ENCODE measurements around the gene NFAT5.

Gene NFAT5

GRCh38 chr16:69610356-69610755 is 44.6 kb downstream of the NFAT5 start:
- no peak for DNase-seq
- no peak overlapping the region for H3K27ac ChIP-seq
- no peaks in the 10 kb centered on the region for H3K27me3 ChIP-seq (replicated peaks)
- H3K36me3 ChIP-seq (replicated peaks): no peaks in the 10 kb centered on the region
- in situ Hi-C loops (cut with HindIII; ENCODE audit: low pct_ligation_motif_present, low sequenced_read_pairs): no loop called here
- TF ChIP-seq CTCF (IDR thresholded peaks at IDR 0.05; ENCODE audit: low read depth, low read length, missing control alignments): no peak
- H3K4me3 ChIP-seq (ENCODE audit: low read depth, low read length): no peak overlapping the region

- H3K27ac ChIP-seq: no peak overlapping the region
- no peaks in the 10 kb centered on the region for H3K27me3 ChIP-seq (replicated peaks)
- no peak for DNase-seq
- in situ Hi-C loops (cut with HindIII; ENCODE audit: low pct_ligation_motif_present, low sequenced_read_pairs): no loop called here
- no peak for TF ChIP-seq CTCF (IDR thresholded peaks at IDR 0.05; ENCODE audit: low read depth, low read length, missing control alignments)
- H3K36me3 ChIP-seq (replicated peaks): no peaks in the 10 kb centered on the region
- H3K4me3 ChIP-seq (ENCODE audit: low read depth, low read length): no peak overlapping the region
Measured at GRCh38 chr16:69611103-69611640, 45.4 kb downstream of the NFAT5 start.

- Histone ChIP-seq H3K27ac (no peak overlapping the region), H3K36me3 (replicated peaks) (no peaks in the 10 kb centered on the region), H3K4me3 (ENCODE audit: low read depth, low read length) (no peak overlapping the region), H3K27me3 (replicated peaks) (no peaks in the 10 kb centered on the region)
- TF ChIP-seq CTCF (IDR thresholded peaks at IDR 0.05; ENCODE audit: low read depth, low read length, missing control alignments): no peak
- DNase-seq: no peak
- in situ Hi-C loops (cut with HindIII; ENCODE audit: low pct_ligation_motif_present, low sequenced_read_pairs): no loop called here
Measured at GRCh38 chr16:69613378-69614154, 47.8 kb downstream of the NFAT5 start.

- no peak for DNase-seq
- no peaks in the 10 kb centered on the region for H3K27me3 ChIP-seq (replicated peaks)
- in situ Hi-C loops (cut with HindIII; ENCODE audit: low pct_ligation_motif_present, low sequenced_read_pairs): no loop called here
- H3K27ac ChIP-seq: no peak overlapping the region
- H3K36me3 ChIP-seq (replicated peaks): peaks cover 3% of the 10 kb centered on the region
- TF ChIP-seq CTCF (IDR thresholded peaks at IDR 0.05; ENCODE audit: low read depth, low read length, missing control alignments): no peak
- no peak overlapping the region for H3K4me3 ChIP-seq (ENCODE audit: low read depth, low read length)
Measured at GRCh38 chr16:69615528-69615927, 49.8 kb downstream of the NFAT5 start.

- no peak overlapping the region for H3K27ac ChIP-seq
- H3K4me3 ChIP-seq (ENCODE audit: low read depth, low read length): no peak overlapping the region
- peaks cover 3% of the 10 kb centered on the region for H3K36me3 ChIP-seq (replicated peaks)
- no peaks in the 10 kb centered on the region for H3K27me3 ChIP-seq (replicated peaks)
- no peak for TF ChIP-seq CTCF (IDR thresholded peaks at IDR 0.05; ENCODE audit: low read depth, low read length, missing control alignments)
- in situ Hi-C loops (cut with HindIII; ENCODE audit: low pct_ligation_motif_present, low sequenced_read_pairs): no loop called here
- DNase-seq: no peak
Measured at GRCh38 chr16:69616082-69616481, 50.3 kb downstream of the NFAT5 start.
